Progenitor cell of endocrine pancreas (in vitro differentiated cells): ENCODE measurements around the gene BLOC1S6. TPM values are rescaled to one million over a fixed set of nuclear protein-coding genes. Genes with fewer than 3 reads are reported as not detected.

ENCODE experiments used
- DNase-seq: peaks from one replicate; pipeline ENCODE4 v3.0.0; 2021; ENCODE audit warnings: low spot score; ENCODE audit not compliant: unreplicated experiment
- H3K27ac Mint-ChIP-seq: 2 replicates; pipeline ENCODE4 v1.8.0; 2021; ENCODE audit warnings: mild to moderate bottlenecking, moderate library complexity, mixed read lengths
- H3K27me3 Mint-ChIP-seq: 2 replicates; pipeline ENCODE4 v1.8.0; 2021; ENCODE audit warnings: mixed read lengths
- H3K36me3 Mint-ChIP-seq: 2 replicates; pipeline ENCODE4 v1.8.0; 2022; ENCODE audit warnings: mixed read lengths; ENCODE audit not compliant: insufficient read depth
- H3K4me1 Mint-ChIP-seq: 2 replicates; pipeline ENCODE4 v1.8.0; 2021; ENCODE audit warnings: low read depth, mixed read lengths
- H3K4me3 Mint-ChIP-seq: 2 replicates; pipeline ENCODE4 v1.8.0; 2021; ENCODE audit warnings: low read depth, mild to moderate bottlenecking, moderate library complexity, mixed read lengths
- H3K9me3 Mint-ChIP-seq: 2 replicates; pipeline ENCODE4 v1.8.0; 2021; ENCODE audit warnings: low read depth, mixed read lengths
- CTCF ChIP-seq: fragments of 200-600 bp; sonication (generic); IDR thresholded peaks from one replicate; pipeline ENCODE4 v1.5.0; 2021; ENCODE audit warnings: antibody characterized with exemption, mild to moderate bottlenecking; ENCODE audit not compliant: unreplicated experiment
- total RNA-seq: library from RNA; stranded (reverse); gene quantifications from 2 replicates; pipeline ENCODE4 v1.2.1, GENCODE V29; 2021

BLOC1S6 gene
- total RNA-seq, 1 donor from 2014 or later: 45.8 TPM

GRCh38 chr15:45546789-45547188, 40.4 kb upstream of the BLOC1S6 start:
- TF ChIP-seq CTCF: no peak
- Mint-ChIP-seq H3K4me3 (no peak overlapping the region), H3K27ac (no peak overlapping the region), H3K36me3 (no peaks in the 10 kb centered on the region), H3K4me1 (no peaks in the 10 kb centered on the region), H3K9me3 (no peaks in the 10 kb centered on the region), H3K27me3 (peaks cover 3% of the 10 kb centered on the region)
- no peak for DNase-seq

- Mint-ChIP-seq H3K27ac (no peak overlapping the region), H3K36me3 (no peaks in the 10 kb centered on the region), H3K27me3 (peaks cover 3% of the 10 kb centered on the region), H3K4me3 (no peak overlapping the region), H3K9me3 (no peaks in the 10 kb centered on the region), H3K4me1 (no peaks in the 10 kb centered on the region)
- no peak for TF ChIP-seq CTCF
- no peak for DNase-seq
These were observed 38.2 kb upstream of the BLOC1S6 start for GRCh38 chr15:45548753-45549520.

- no peak for TF ChIP-seq CTCF
- no peaks in the 10 kb centered on the region for H3K4me1 Mint-ChIP-seq
- no peaks in the 10 kb centered on the region for H3K9me3 Mint-ChIP-seq
- no peak for DNase-seq
- H3K27ac Mint-ChIP-seq: no peak overlapping the region
- H3K4me3 Mint-ChIP-seq: no peak overlapping the region
- H3K36me3 Mint-ChIP-seq: no peaks in the 10 kb centered on the region
- H3K27me3 Mint-ChIP-seq: peaks cover 5% of the 10 kb centered on the region
These were observed 37.5 kb upstream of the BLOC1S6 start for GRCh38 chr15:45549541-45550220.

- Mint-ChIP-seq H3K27me3 (peaks cover 5% of the 10 kb centered on the region), H3K4me3 (no peak overlapping the region), H3K36me3 (no peaks in the 10 kb centered on the region), H3K9me3 (no peaks in the 10 kb centered on the region), H3K4me1 (no peaks in the 10 kb centered on the region), H3K27ac (no peak overlapping the region)
- TF ChIP-seq CTCF: no peak
- DNase-seq: no peak
These were observed 36.7 kb upstream of the BLOC1S6 start for GRCh38 chr15:45550436-45550835.

GRCh38 chr15:45551676-45552075, 35.5 kb upstream of the BLOC1S6 start:
- H3K36me3 Mint-ChIP-seq: no peaks in the 10 kb centered on the region
- no peaks in the 10 kb centered on the region for H3K4me1 Mint-ChIP-seq
- no peaks in the 10 kb centered on the region for H3K9me3 Mint-ChIP-seq
- H3K27me3 Mint-ChIP-seq: peaks cover 8% of the 10 kb centered on the region
- H3K4me3 Mint-ChIP-seq: no peak overlapping the region
- no peak for DNase-seq
- TF ChIP-seq CTCF: no peak
- H3K27ac Mint-ChIP-seq: no peak overlapping the region
